ENCODE results near the gene MYOD1.

Gene MYOD1

DNA sequence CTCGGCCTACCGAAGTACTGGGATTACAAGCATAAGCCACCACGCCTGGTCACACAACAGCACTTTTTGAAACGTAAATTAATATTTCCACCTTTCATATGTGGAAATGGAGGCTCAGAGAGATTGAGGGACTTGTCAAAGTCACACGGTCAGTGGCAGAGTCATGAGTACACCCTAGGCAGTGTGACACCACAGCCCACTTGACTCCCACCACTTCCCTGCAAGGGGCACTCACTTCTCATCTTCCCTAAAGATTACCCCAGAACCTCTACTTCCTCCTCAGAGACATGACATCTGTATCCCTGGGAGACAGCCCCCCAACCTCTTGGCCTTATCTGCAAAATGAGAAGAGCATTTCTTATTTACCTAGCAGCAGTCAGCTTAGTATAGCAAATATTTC lies 16.5 kb upstream of the MYOD1 start:
- no peak overlapping the region for H3K27ac ChIP-seq
- no peak overlapping the region for H3K4me2 ChIP-seq
- no peaks in the 10 kb centered on the region for H3K36me3 ChIP-seq
- no peak for TF ChIP-seq Cebpa-rat (IDR thresholded peaks at IDR 0.05)
- no peaks in the 10 kb centered on the region for H4K20me1 ChIP-seq
- H3K9me3 ChIP-seq, result peaks cover 6% of the 10 kb centered on the region; the same call in 1 of the 2 replicates
- no peaks in the 10 kb centered on the region for H3K4me1 ChIP-seq
- H3K4me3 ChIP-seq, result no peak overlapping the region
- no peak overlapping the region for H3K9ac ChIP-seq
- no peaks in the 10 kb centered on the region for H3K27me3 ChIP-seq

GRCh38 chr11:17703951-17704350 lies 15.4 kb upstream of the MYOD1 start:
- Histone ChIP-seq H3K4me3 (no peak overlapping the region), H3K27ac (no peak overlapping the region), H3K4me1 (no peaks in the 10 kb centered on the region), H3K36me3 (no peaks in the 10 kb centered on the region), H3K27me3 (no peaks in the 10 kb centered on the region), H4K20me1 (no peaks in the 10 kb centered on the region), H3K9ac (no peak overlapping the region), H3K4me2 (no peak overlapping the region), H3K9me3 (peaks cover 6% of the 10 kb centered on the region; the same call in 1 of the 2 replicates)
- no peak for TF ChIP-seq Cebpa-rat (IDR thresholded peaks at IDR 0.05)

DNA sequence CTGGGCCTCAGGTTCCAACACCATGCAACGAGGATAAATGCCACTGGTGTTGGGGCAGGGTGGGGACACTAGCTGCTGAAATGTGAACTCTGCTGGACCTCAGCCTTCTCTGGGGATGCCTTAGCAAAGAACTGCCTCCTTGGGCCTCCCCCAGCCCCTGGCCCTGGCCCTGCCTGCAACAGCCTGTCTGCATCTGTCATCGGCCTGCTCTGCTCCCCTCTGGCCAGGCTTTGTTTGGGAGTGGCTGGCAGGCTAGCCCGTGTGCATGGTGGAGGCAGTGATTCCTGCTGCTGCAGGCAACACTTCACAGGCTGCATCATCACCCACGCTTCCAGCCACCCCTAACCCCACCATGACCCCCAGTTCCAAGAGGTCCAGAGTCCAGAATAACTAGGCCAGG lies 11.5 kb upstream of the MYOD1 start:
- H3K4me2 ChIP-seq, result no peak overlapping the region
- H4K20me1 ChIP-seq, result no peaks in the 10 kb centered on the region
- no peaks in the 10 kb centered on the region for H3K36me3 ChIP-seq
- no peaks in the 10 kb centered on the region for H3K4me1 ChIP-seq
- no peak overlapping the region for H3K9ac ChIP-seq
- TF ChIP-seq Cebpa-rat (IDR thresholded peaks at IDR 0.05), result no peak
- no peak overlapping the region for H3K4me3 ChIP-seq
- H3K9me3 ChIP-seq, result peaks cover 6% of the 10 kb centered on the region; the same call in 1 of the 2 replicates
- H3K27me3 ChIP-seq, result no peaks in the 10 kb centered on the region
- H3K27ac ChIP-seq, result no peak overlapping the region

DNA sequence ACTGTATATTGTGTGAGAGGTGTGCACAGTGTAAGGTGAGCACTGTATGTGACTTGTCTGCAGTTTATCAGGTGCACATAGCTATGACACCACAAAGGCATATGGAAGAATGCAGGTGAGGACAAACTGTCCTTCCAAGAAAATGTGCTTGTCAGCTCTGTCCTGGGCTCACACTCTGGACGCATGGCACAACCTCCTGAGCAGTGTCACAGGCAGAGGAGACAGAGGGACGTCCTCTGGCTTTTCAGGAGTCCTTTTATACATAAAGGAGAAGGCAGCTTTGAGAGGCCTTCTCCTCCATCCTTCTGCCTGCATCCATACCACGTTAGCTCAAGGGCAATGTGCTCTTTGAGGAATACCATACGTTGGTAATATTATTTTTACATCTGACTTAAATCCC lies 7.5 kb upstream of the MYOD1 start:
- Histone ChIP-seq H3K4me2 (no peak overlapping the region), H3K9ac (no peak overlapping the region), H3K36me3 (no peaks in the 10 kb centered on the region), H3K4me1 (no peaks in the 10 kb centered on the region), H3K4me3 (no peak overlapping the region), H3K27me3 (no peaks in the 10 kb centered on the region), H3K9me3 (no peaks in the 10 kb centered on the region), H4K20me1 (no peaks in the 10 kb centered on the region), H3K27ac (no peak overlapping the region)
- no peak for TF ChIP-seq Cebpa-rat (IDR thresholded peaks at IDR 0.05)

DNA sequence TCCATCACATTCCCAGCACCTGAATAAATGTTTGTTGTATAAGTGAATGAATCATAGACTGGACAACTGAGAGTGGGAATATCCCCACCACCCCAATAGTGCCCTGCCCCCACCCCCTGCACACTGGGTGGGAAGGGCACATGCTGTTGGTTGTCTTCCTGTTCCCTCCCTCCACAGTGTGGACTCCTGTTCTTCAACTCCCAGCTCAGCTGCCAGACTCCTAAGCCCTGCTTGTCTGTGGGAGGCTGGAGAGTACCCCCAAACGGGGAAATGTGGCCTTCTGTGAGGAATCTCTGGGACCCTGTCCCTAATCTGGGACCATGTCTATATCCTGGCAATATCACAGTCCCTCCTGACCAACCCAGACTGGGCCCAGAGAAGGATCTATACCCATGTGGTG lies 5.5 kb upstream of the MYOD1 start:
- TF ChIP-seq Cebpa-rat (IDR thresholded peaks at IDR 0.05), result no peak
- no peaks in the 10 kb centered on the region for H3K9me3 ChIP-seq
- H4K20me1 ChIP-seq, result no peaks in the 10 kb centered on the region
- H3K4me3 ChIP-seq, result no peak overlapping the region
- H3K27ac ChIP-seq, result no peak overlapping the region
- no peaks in the 10 kb centered on the region for H3K4me1 ChIP-seq
- H3K9ac ChIP-seq, result no peak overlapping the region
- H3K36me3 ChIP-seq, result no peaks in the 10 kb centered on the region
- no peak overlapping the region for H3K4me2 ChIP-seq
- peaks cover 13% of the 10 kb centered on the region for H3K27me3 ChIP-seq

GRCh38 chr11:17714356-17714854 lies 5.0 kb upstream of the MYOD1 start:
- no peak overlapping the region for H3K9ac ChIP-seq
- no peaks in the 10 kb centered on the region for H4K20me1 ChIP-seq
- H3K36me3 ChIP-seq, result no peaks in the 10 kb centered on the region
- no peak overlapping the region for H3K27ac ChIP-seq
- TF ChIP-seq Cebpa-rat (IDR thresholded peaks at IDR 0.05), result no peak
- no peaks in the 10 kb centered on the region for H3K9me3 ChIP-seq
- H3K4me2 ChIP-seq, result no peak overlapping the region
- no peak overlapping the region for H3K4me3 ChIP-seq
- H3K4me1 ChIP-seq, result no peaks in the 10 kb centered on the region
- H3K27me3 ChIP-seq, result peaks cover 16% of the 10 kb centered on the region

GRCh38 chr11:17714870-17715269 lies 4.5 kb upstream of the MYOD1 start:
- H3K9ac ChIP-seq, result no peak overlapping the region
- H3K9me3 ChIP-seq, result peaks cover 4% of the 10 kb centered on the region
- peaks cover 21% of the 10 kb centered on the region for H3K27me3 ChIP-seq
- H3K4me1 ChIP-seq, result no peaks in the 10 kb centered on the region
- no peaks in the 10 kb centered on the region for H4K20me1 ChIP-seq
- H3K27ac ChIP-seq, result no peak overlapping the region
- no peaks in the 10 kb centered on the region for H3K36me3 ChIP-seq
- no peak for TF ChIP-seq Cebpa-rat (IDR thresholded peaks at IDR 0.05)
- no peak overlapping the region for H3K4me3 ChIP-seq
- no peak overlapping the region for H3K4me2 ChIP-seq

DNA sequence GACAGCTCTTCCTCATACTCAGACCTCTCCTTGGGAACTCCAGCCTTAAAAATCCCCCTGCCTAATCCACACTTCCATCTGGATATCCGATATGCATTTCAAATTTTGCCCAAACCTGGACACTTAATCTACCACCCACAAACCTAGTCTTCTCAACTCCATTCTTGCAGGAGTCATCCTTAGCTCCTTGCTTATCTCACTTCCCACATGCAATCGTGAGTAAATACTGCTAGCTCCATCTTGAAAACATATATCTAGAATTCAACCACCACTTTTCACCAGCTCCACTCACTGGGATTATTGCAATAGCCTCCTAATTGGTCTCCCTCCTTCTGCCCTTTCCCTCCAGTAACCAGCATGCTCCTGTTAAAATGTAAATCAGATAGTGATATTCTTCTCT lies 2.6 kb upstream of the MYOD1 start:
- Histone ChIP-seq H3K27ac (no peak overlapping the region), H3K4me1 (no peaks in the 10 kb centered on the region; the same call in 1 of the 2 replicates), H3K27me3 (peaks cover 40% of the 10 kb centered on the region)

DNA sequence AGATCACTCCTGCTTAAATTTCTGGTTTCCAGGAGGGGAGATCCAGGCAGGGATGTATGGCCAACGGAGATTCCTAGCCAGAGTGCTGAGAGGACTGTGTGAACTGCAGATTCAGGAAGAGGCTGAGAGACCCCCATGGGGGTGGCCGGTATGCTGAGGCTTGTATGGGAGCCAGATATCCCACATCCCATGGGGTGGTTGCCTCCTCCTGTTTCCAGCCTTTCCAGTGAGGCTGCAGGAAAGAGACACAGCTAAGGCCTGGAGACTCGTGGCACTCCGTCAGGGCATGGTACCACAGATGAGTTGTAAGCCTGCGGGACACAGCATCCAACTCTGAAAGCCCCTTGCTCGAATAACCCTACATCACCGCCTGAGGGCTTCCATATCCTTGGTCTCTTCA lies 1.4 kb upstream of the MYOD1 start:
- no peak overlapping the region for H3K27ac ChIP-seq
- peaks cover 52% of the 10 kb centered on the region for H3K27me3 ChIP-seq

More for the DNA sequence above, 2.6 kb upstream of the MYOD1 start:
- H3K9me3 ChIP-seq, result peaks cover 23% of the 10 kb centered on the region
- H3K4me3 ChIP-seq, result no peak overlapping the region
- no peak overlapping the region for H3K9ac ChIP-seq
- no peak for TF ChIP-seq Cebpa-rat (IDR thresholded peaks at IDR 0.05)
- no peak overlapping the region for H3K4me2 ChIP-seq
- no peaks in the 10 kb centered on the region for H3K36me3 ChIP-seq
- 0 out of 2 replicates have a peak, but pooled peaks cover 5% of the 10 kb centered on the region for H4K20me1 ChIP-seq

GRCh38 chr11:17718510-17718962 lies 835 bp upstream of the MYOD1 start:
- Histone ChIP-seq H3K4me2 (no peak overlapping the region), H3K27me3 (peaks cover 57% of the 10 kb centered on the region)

More for the DNA sequence above, 1.4 kb upstream of the MYOD1 start:
- Histone ChIP-seq H3K36me3 (no peaks in the 10 kb centered on the region), H3K4me3 (no peak overlapping the region), H3K9me3 (peaks cover 24% of the 10 kb centered on the region), H4K20me1 (0 out of 2 replicates have a peak, but pooled peaks cover 5% of the 10 kb centered on the region), H3K4me1 (no peaks in the 10 kb centered on the region; the same call in 1 of the 2 replicates), H3K4me2 (no peak overlapping the region), H3K9ac (no peak overlapping the region)
- no peak for TF ChIP-seq Cebpa-rat (IDR thresholded peaks at IDR 0.05)

More at GRCh38 chr11:17718510-17718962, 835 bp upstream of the MYOD1 start:
- Histone ChIP-seq H3K36me3 (no peaks in the 10 kb centered on the region), H3K27ac (no peak overlapping the region), H3K9ac (no peak overlapping the region), H3K9me3 (peaks cover 24% of the 10 kb centered on the region), H4K20me1 (0 out of 2 replicates have a peak, but pooled peaks cover 5% of the 10 kb centered on the region), H3K4me1 (no peaks in the 10 kb centered on the region; the same call in 1 of the 2 replicates), H3K4me3 (no peak overlapping the region)
- no peak for TF ChIP-seq Cebpa-rat (IDR thresholded peaks at IDR 0.05)
